NOMO-1 (cell line): ENCODE measurements around the gene ZMYND12.
"Not testable (repeated sequence)": the region's sequence is repeated elsewhere in the genome, so short reads cannot be mapped to it uniquely, and the experiment has no call there.

Source experiments
- DNase-seq, 2 experiments: peaks; one replicate each; lab custom pipeline; 2025; ENCODE audit not compliant: unreplicated experiment in 2 of 2; lab: John Stamatoyannopoulos, UW

Gene ZMYND12

GRCh38 chr1:42456010-42456753, at the start of gene ZMYND12, which contains the start of gene PPCS:
Gene ZMYND12, minus strand, starts transcription at chr1:42456022. Its CDS starts 25 bp downstream, at chr1:42455997.
Gene PPCS, plus strand, starts transcription at chr1:42456543. Its CDS starts 23 bp downstream, at chr1:42456566.
- DNase-seq: peak; percentile 85 to 95

- DNase-seq: no peak
These were observed 48.8 kb upstream of the ZMYND12 start for GRCh38 chr1:42504535-42505128.

- DNase-seq: not testable (repeated sequence)
These were observed 46.2 kb upstream of the ZMYND12 start for GRCh38 chr1:42502031-42502430.

GRCh38 chr1:42490237-42490636, 34.4 kb upstream of the ZMYND12 start:
- DNase-seq: no peak

- no peak for DNase-seq
These were observed 28.6 kb upstream of the ZMYND12 start for GRCh38 chr1:42484382-42484781.

GRCh38 chr1:42482635-42483153, 26.9 kb upstream of the ZMYND12 start:
- DNase-seq: no peak

GRCh38 chr1:42480921-42481320, 25.1 kb upstream of the ZMYND12 start:
- no peak for DNase-seq

- peak; percentile 1 to 5 for DNase-seq
These were observed 23.8 kb upstream of the ZMYND12 start for GRCh38 chr1:42479621-42480020.

- DNase-seq: no peak
These were observed 22.0 kb upstream of the ZMYND12 start for GRCh38 chr1:42477775-42478174.

GRCh38 chr1:42477354-42477753, 21.5 kb upstream of the ZMYND12 start:
- not testable (repeated sequence) for DNase-seq

- DNase-seq: no peak
These were observed 20.8 kb upstream of the ZMYND12 start for GRCh38 chr1:42476605-42477004.

- DNase-seq: no peak
These were observed 13.9 kb upstream of the ZMYND12 start for GRCh38 chr1:42469727-42470126.

GRCh38 chr1:42466030-42466429, 10.2 kb upstream of the ZMYND12 start:
- no peak for DNase-seq

- no peak for DNase-seq
These were observed 8.1 kb upstream of the ZMYND12 start for GRCh38 chr1:42463921-42464320.

GRCh38 chr1:42462828-42463763, 7.3 kb upstream of the ZMYND12 start, which contains the start of gene CCDC30:
Gene CCDC30, plus strand, starts transcription at chr1:42463286. Its CDS starts 17,266 bp downstream, at chr1:42480552.
- peak; percentile 83 to 96 for DNase-seq

GRCh38 chr1:42461196-42461595, 5.4 kb upstream of the ZMYND12 start:
- DNase-seq: no peak

GRCh38 chr1:42456754-42457089, 900 bp upstream of the ZMYND12 start:
- DNase-seq: peak; percentile 54 to 66

GRCh38 chr1:42454403-42454802, 1.4 kb downstream of the ZMYND12 start:
- no peak for DNase-seq

- DNase-seq: no peak
These were observed 2.4 kb downstream of the ZMYND12 start for GRCh38 chr1:42453386-42453785.

- no peak for DNase-seq
These were observed 5.8 kb downstream of the ZMYND12 start for GRCh38 chr1:42450061-42450460.

- DNase-seq: no peak
These were observed 6.6 kb downstream of the ZMYND12 start for GRCh38 chr1:42449256-42449655.
